Activated T-cell treated with anti-CD3 and anti-CD28 coated beads for 48 hours (primary cell): Measurements from ENCODE around the gene STRAP.
"Not testable (repeated sequence)": the region's sequence is repeated elsewhere in the genome, so short reads cannot be mapped to it uniquely, and the experiment has no call there.

Experiments
- DNase-seq: peaks from one replicate; pipeline ENCODE4 v3.0.0-alpha.2; 2020; ENCODE audit warnings: low read depth

STRAP gene

GRCh38 chr12:15928346-15928745 lies 46.2 kb downstream of the STRAP start:
- DNase-seq, result no peak

DNA sequence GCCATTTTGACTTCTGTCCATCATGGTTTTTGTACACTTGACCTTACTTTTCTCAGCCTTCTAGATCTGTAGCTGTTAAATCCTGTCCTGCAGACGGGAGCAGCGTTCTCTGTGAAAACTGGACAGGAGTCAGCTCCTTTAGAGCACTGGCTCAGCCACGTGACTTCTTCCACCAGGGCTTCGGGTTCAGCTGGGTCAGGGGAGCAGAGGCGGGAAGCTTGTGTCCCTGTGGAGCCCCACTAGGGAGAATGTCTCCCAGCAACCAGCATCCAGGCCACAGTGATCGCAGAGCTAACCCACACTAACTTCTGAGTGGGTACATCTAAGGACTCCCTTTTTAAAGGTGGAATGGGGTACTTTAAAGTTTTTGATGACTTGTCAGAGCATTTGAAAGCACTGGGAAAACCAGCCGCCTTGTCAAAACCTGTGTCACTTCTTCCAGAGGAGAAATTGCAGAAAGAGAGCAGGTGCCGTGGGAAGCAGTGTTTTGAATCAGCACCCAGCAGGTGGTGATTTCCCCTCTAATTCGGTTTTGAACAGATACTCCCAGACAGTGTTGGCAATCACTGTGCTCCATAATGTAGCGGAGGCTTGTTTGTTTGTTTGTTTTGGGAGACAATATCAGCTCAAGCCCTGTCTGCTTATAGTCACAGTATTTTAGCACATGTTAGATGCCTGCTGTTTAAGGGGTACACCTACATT lies 46.8 kb downstream of the STRAP start:
- no peak for DNase-seq

GRCh38 chr12:15931590-15932053 lies 49.4 kb downstream of the STRAP start:
- DNase-seq, result no peak

GRCh38 chr12:15932327-15932726 lies 50.1 kb downstream of the STRAP start:
- no peak for DNase-seq

DNA sequence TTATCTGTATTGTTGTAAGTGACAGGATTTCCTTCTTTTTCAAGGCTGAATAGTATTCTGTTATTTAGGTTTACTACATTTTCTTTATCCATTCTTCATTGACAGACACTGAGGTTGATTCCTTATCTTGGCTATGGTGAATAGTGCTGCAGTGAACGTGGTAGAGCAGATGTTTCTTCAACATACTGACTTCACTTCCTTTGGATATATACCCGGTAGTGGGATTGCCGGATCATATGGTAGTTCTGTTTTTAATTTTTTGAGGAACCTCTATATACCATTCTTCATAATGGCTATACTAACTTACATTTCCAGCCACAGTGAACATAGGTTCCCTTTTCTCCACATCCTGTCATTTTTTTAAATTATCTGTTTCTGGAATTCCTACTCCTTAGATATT lies 50.8 kb downstream of the STRAP start:
- DNase-seq, result no peak

DNA sequence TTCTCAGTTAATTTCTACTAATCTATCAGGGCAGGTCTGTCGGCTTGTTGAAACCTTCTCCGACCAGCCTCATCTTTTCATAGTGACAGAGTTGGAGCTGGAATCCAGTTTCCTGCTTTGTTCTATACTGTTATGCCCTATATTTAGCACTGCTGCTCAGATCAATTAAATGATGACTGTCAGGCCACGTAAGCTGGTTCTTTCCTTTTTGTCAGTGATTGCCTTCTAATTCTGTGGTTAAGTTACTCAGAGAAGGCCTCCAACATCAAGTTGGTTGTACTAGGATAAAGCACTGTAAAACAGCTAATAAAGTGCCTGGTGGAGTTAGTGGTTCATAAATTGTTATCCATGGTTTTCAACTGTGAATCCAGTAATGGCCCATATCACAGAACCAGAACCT lies 51.6 kb downstream of the STRAP start:
- DNase-seq, result no peak

DNA sequence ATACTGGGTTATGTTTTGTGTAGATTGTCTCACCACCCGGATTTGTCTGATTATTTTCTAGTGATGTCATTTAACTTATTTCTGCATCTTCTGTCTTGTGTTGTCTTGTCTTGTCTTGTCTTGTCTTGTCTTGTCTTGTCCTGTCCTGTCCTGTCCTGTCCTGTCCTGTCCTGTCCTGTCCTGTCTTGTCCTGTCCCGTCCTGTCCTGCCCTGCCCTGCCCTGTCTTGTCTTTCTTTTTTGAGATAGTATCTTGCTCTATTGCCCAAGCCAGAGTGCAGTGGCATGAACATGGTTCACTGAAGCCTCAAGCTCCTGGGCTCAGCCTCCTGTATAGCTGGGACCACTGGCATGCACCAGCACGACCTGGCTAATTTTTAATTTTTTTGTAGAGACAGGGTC lies 54.6 kb downstream of the STRAP start:
- no peak for DNase-seq

DNA sequence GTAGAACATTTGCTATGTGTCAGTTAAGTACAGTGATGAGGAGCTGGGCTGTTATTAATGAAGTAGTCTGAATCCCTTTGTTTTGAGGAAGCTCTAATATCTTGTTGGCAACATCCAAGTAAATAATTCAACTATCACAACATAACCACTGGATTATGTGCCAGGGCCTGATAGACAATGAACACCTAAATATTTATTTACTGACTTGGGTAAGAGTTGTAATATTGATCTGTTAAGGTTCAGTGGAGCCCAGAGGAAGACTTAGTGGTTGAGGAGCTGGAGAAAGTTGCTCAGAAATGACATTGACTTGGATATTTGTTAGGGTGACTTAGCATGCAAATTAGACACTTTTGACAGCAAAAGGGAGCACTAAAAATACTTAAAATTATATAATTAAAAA lies 55.7 kb downstream of the STRAP start:
- DNase-seq, result no peak

DNA sequence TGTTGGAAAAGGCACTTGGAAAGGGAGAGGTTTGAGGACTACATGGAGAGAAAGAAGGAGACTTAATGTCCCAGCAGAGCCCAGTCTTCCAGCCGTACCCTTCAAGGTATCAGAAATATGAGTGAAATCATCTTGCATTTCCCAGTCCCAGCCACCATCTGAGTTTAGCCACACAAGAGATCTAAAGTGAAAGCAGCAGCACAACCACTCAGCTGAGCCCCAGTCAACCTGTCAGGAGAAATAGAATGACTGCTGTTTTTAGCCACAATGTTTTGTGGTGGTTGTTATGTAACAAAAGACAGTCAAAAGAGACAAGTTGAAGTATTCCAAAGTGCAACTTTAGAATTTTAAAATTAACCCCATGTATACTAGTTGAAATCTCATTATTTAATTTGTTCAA lies 56.9 kb downstream of the STRAP start:
- DNase-seq, result no peak

DNA sequence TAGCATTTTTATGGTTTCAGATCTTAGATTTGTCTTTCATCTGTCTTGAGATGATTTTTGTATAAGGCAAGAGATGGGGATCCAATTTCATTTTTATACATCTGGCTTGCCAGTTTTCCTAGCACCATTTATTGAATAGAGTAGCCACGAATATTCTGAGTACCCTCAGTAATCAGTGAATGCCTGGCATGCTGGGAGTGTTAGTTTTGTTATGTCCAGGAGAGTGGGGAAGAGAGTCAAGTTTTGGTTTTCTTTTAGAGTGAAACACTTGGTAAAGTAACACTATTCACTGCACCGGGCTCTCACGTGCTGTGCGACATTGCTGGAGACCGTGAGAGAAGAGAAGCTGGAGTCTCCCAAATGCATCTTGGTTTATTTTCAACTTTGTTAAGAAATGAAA lies 60.3 kb downstream of the STRAP start:
- DNase-seq, result no peak

GRCh38 chr12:15943519-15943918 lies 61.3 kb downstream of the STRAP start:
- not testable (repeated sequence) for DNase-seq

- not testable (repeated sequence) for DNase-seq
Measured at GRCh38 chr12:15948461-15948860, 66.3 kb downstream of the STRAP start.
